ENCODE data around the gene CLCNKB. TPM values are rescaled to one million over a fixed set of nuclear protein-coding genes. Genes with fewer than 3 reads are reported as not detected.
"Not testable (repeated sequence)": the region's sequence is repeated elsewhere in the genome, so short reads cannot be mapped to it uniquely, and the experiment has no call there.

The CLCNKB gene
- total RNA-seq, 1 donor from 2014 or later: not detected

GRCh38 chr1:16029288-16029687 is 14.3 kb upstream of the CLCNKB start:
- DNase-seq (ENCODE audit: extremely low read depth, low read depth, low spot score): no peak

DNA sequence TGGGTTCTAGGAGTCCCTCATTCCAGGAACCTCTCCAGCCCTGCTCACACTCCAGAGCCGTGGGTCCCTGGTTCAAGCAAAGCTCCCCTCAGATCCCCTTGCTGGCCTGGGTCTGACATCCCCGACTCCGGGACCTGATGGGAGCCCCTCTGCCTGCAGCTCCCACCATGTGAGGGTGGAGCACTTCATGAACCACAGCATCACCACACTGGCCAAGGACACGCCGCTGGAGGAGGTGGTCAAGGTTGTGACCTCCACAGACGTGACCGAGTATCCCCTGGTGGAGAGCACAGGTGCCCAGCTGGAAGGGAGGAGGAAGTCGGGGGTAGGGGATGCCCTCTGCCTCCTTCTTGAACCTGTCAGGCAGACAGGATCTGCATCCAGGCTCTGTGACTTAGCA is 12.0 kb upstream of the CLCNKB start:
- DNase-seq (ENCODE audit: extremely low read depth, low read depth, low spot score): no peak

- peak; percentile 22 for DNase-seq (ENCODE audit: extremely low read depth, low read depth, low spot score)
Observed at GRCh38 chr1:16032388-16033102, 11.0 kb upstream of the CLCNKB start.

GRCh38 chr1:16033103-16033632 is 10.4 kb upstream of the CLCNKB start:
- not testable (repeated sequence) for DNase-seq (ENCODE audit: extremely low read depth, low read depth, low spot score)

DNA sequence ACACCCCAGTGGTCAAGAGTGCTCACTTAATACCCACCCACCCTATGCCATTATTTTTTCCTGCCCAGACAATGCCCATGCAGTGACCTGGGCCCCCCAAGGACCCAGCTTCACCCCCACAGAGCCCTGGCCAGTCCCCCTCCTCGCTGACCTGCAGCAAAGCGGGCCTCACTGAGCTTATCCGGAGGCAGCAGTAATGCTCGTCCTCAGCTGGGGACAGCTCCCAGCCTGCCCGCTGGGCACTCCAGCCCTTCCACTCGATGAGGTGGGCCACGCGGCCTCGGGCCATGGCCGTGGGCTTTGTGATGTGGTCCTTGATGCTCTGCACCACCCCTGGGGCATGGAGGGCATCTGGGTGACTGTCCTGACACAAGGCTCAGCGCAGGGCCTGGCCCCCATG is 7.1 kb upstream of the CLCNKB start:
- not testable (repeated sequence) for DNase-seq (ENCODE audit: extremely low read depth, low read depth, low spot score)

GRCh38 chr1:16038620-16038912 is 5.0 kb upstream of the CLCNKB start:
- DNase-seq (ENCODE audit: extremely low read depth, low read depth, low spot score): no peak

- DNase-seq (ENCODE audit: extremely low read depth, low read depth, low spot score): not testable (repeated sequence)
Observed at GRCh38 chr1:16039871-16040270, 3.7 kb upstream of the CLCNKB start.

GRCh38 chr1:16041200-16041599 is 2.4 kb upstream of the CLCNKB start:
- no peak for DNase-seq (ENCODE audit: extremely low read depth, low read depth, low spot score)

- DNase-seq (ENCODE audit: extremely low read depth, low read depth, low spot score): no peak
Observed at GRCh38 chr1:16042096-16042495, 1.5 kb upstream of the CLCNKB start.

GRCh38 chr1:16042654-16043053 is 928 bp upstream of the CLCNKB start:
- not testable (repeated sequence) for DNase-seq (ENCODE audit: extremely low read depth, low read depth, low spot score)

DNA sequence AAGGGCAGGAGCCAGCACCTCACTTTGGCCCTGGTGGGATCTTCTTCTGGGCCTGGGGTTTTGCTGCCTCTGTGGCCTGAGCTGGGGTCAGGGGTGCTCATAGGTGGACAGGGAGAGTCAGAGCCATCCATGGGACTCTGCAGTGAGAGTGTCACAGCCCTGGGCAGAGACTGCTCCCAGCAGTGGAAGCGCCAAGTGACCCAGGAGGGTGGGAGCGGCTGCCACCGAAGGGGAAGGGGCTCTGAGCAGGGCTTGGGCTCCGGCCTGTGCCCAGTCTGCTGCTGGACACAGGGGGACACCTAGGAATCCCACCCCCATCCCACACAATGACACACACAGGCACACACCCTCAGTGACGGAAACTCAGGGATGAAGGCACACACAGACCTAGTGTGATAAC is 368 bp downstream of the CLCNKB start:
- no peak for DNase-seq (ENCODE audit: extremely low read depth, low read depth, low spot score)

- DNase-seq (ENCODE audit: extremely low read depth, low read depth, low spot score): no peak
Observed at GRCh38 chr1:16046842-16047241, 3.3 kb downstream of the CLCNKB start.

GRCh38 chr1:16047791-16048475 is 4.4 kb downstream of the CLCNKB start:
- no peak for DNase-seq (ENCODE audit: extremely low read depth, low read depth, low spot score)

- no peak for DNase-seq (ENCODE audit: extremely low read depth, low read depth, low spot score)
Observed at GRCh38 chr1:16048573-16049189, 5.1 kb downstream of the CLCNKB start.

DNA sequence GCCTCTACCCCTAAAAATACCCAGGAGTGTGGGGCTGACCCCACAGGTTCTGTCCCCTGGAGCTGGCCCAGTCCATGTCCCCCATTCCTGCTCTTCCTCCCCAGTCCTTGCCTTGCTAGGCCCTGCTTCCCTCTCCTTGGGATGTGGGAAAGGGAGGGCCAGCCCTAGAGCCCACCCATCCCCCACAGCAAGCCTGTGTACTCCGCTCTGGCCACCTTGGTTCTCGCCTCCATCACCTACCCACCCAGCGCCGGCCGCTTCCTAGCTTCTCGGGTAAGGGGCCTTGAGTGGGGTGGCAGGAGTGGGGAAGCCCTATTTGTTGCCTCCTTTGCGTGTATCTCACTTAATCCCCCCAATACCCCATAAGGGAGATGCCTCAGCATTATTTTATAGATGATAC is 6.7 kb downstream of the CLCNKB start:
- DNase-seq (ENCODE audit: extremely low read depth, low read depth, low spot score): no peak

DNA sequence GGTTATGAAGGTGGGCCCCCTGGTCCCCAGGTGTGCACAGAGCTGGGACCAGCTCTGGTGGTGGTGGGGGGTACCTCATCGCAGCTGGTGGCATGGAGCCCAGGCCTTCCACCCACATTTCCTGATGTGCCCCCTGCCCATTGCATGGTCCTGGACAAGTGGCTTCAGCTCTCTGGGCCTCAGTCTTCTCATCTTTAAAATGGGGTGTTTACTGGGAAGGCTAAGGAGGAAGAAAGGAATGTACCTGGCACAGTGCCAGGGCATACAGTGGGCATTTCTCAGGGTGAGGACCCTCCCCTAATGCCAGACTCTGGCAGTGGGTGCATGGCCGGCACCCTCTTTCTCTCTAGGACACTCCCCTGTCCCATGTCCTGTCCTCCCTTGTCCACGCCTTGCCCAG is 7.5 kb downstream of the CLCNKB start:
- DNase-seq (ENCODE audit: extremely low read depth, low read depth, low spot score): no peak

GRCh38 chr1:16051949-16052348 is 8.4 kb downstream of the CLCNKB start:
- DNase-seq (ENCODE audit: extremely low read depth, low read depth, low spot score): not testable (repeated sequence)

DNA sequence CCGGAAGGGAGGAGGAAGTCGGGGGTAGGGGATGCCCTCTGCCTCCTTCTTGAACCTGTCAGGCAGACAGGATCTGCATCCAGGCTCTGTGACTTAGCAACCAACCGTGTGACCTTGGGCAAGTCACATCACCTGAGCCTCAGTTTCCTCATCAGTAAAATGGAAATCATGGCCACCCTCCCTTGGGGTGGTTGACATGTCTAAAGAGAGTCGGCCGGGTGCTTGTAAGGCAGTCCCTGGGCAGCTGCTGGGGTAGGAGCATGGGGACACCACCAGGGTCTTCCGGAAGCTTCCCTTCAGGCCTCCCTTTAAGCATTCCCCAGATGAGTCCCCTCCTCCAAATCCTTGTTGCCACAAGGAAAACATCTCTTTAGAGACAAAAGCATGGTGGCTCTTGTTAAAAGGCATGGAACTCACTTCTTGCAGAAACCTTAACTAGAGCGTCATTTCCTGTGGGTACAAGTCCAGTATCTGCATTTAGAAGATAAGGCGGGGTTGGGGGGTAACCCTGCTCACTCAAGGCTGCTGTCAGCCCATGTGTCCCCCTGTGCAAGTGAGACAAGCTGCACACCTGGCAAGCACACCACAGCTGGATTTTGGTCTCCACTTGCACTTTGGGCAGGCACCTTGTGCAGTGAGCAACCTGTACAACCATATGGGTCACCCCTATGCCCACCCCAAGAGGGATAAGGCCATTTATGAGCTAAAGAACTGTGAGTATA is 10.4 kb downstream of the CLCNKB start:
- DNase-seq (ENCODE audit: extremely low read depth, low read depth, low spot score): no peak

DNA sequence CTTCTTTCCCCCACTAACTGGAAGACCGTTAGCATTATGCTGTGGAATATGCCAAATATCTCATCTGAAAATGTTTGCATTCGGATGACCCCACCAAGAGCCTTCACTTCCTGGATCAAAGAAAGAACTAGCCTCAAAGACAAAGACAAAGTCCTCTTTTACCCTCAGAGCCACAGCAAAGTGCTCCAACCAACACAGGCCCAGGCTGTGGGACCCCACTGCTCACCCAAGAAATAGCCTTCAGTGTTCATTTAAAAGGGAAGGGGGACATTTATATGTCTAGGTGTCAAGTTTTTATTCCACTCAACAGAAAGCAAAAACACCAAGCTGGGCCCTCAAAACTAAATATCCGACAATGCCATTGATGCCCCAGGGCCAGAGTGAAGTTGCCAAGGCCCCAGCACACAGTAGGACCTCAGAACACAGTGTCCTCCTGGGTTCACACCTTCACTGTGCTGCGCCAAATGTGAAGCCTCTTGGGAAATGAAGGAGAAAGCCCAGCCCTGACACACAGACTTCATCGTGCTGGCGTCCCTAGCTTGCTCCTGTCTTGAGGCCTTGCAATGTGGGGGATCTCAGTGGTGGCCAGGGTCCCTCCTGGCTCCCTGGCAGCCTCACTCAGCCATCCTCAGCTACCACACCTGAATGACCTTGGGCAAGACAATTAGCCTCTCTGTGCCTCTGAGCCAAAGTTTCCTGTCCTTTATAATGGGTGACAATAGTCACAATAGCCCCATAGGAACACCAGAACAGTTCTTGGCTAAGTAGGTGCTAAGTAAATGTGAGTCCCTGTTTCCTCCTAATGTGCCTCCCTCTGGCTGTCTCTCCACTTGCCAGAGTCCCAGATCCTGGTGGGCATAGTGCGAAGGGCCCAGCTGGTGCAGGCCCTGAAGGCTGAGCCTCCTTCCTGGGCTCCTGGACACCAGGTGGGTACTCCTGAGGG is 11.3 kb downstream of the CLCNKB start:
- DNase-seq (ENCODE audit: extremely low read depth, low read depth, low spot score): no peak

Measured in glomerular endothelial cell (primary cell).